ENCODE data around the gene STOM. TPM values are rescaled to one million over a fixed set of nuclear protein-coding genes. Genes with fewer than 3 reads are reported as not detected.
"Not testable (repeated sequence)": the region's sequence is repeated elsewhere in the genome, so short reads cannot be mapped to it uniquely, and the experiment has no call there.

Gene STOM
- total and polyA plus RNA-seq, 2 donors from 2014 or later: 165 to 229 TPM

DNA sequence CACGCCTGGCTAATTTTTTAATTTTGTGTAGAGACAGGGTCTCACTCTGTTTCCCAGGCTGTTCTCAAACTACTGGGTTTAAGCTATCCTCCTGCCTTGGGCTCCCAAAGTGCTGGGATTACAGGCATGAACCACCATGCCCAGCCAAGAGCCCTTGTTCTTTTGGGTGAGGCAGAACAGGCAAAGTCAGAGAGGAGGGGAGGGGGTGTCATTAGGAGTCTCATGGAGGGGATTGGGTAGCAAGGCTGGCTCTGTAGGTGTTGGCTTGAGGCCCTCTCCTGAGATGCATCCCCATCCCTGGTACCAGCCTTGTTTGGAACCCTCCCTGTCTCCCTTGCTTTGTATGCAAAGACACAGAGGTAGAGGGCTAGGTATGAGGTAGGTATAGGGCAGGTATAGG is 78.0 kb downstream of the STOM start:
- Histone ChIP-seq H3K4me3 (ENCODE audit: low read length in 3 of 3) (no peak overlapping the region), H3K4me1 (ENCODE audit: control insufficient read depth in 2 of 3, insufficient read depth in 2 of 3, low read depth in 1 of 3, low read length in 3 of 3) (peaks cover 5 to 45% (median 37%) of the 10 kb centered on the region in 3 donors), H3K9me3 (ENCODE audit: control insufficient read depth in 2 of 3, insufficient read depth in 1 of 3, low read length in 3 of 3) (no peaks in the 10 kb centered on the region), H3K36me3 (ENCODE audit: control insufficient read depth in 2 of 3, insufficient read depth in 3 of 3, low read length in 3 of 3) (no peaks in the 10 kb centered on the region), H3K27me3 (ENCODE audit: control insufficient read depth, insufficient read depth, low read length) (no peaks in the 10 kb centered on the region), H3K27ac (ENCODE audit: low read depth in 2 of 2, low read length in 2 of 2) (no peak overlapping the region), H3K9ac (ENCODE audit: low read length in 3 of 3) (no peak overlapping the region)
- no peak for FAIRE-seq
- DNase-seq: no peak
- intact Hi-C loops (cut with DNase I): no loop called here
- TF ChIP-seq, protein P1, sequence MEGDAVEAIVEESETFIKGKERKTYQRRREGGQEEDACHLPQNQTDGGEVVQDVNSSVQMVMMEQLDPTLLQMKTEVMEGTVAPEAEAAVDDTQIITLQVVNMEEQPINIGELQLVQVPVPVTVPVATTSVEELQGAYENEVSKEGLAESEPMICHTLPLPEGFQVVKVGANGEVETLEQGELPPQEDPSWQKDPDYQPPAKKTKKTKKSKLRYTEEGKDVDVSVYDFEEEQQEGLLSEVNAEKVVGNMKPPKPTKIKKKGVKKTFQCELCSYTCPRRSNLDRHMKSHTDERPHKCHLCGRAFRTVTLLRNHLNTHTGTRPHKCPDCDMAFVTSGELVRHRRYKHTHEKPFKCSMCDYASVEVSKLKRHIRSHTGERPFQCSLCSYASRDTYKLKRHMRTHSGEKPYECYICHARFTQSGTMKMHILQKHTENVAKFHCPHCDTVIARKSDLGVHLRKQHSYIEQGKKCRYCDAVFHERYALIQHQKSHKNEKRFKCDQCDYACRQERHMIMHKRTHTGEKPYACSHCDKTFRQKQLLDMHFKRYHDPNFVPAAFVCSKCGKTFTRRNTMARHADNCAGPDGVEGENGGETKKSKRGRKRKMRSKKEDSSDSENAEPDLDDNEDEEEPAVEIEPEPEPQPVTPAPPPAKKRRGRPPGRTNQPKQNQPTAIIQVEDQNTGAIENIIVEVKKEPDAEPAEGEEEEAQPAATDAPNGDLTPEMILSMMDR (IDR thresholded peaks at IDR 0.05; ENCODE audit: borderline replicate concordance, extremely low read depth, insufficient read depth): no peak

DNA sequence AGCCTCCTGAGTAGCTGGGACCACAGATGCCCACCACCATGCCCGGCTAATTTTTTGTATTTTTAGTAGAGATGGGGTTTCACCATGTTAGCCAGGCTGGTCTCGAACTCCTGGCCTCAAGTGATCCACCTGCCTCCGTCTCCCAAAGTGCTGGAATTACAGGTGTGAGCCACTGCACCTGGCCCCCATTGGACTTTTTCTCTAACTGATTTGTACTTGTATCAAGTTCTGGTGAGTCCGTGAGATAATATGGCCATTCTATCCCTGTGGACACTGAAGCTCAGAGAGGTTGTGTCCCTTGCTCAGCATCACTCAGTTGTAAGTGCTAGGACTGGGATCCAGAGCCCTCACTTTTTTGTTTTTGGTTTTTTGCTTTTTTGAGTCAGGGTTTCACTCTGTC is 78.5 kb downstream of the STOM start:
- H3K9ac ChIP-seq (ENCODE audit: low read length in 3 of 3); FAIRE-seq; H3K27me3 ChIP-seq (ENCODE audit: control insufficient read depth, insufficient read depth, low read length); H3K36me3 ChIP-seq (ENCODE audit: control insufficient read depth in 2 of 3, insufficient read depth in 3 of 3, low read length in 3 of 3); H3K27ac ChIP-seq (ENCODE audit: low read depth in 2 of 2, low read length in 2 of 2); H3K4me3 ChIP-seq (ENCODE audit: low read length in 3 of 3); intact Hi-C loops (cut with DNase I); DNase-seq; H3K9me3 ChIP-seq (ENCODE audit: control insufficient read depth in 2 of 3, insufficient read depth in 1 of 3, low read length in 3 of 3): not testable (repeated sequence)
- peaks cover 5 to 48% (median 39%) of the 10 kb centered on the region in 3 donors for H3K4me1 ChIP-seq (ENCODE audit: control insufficient read depth in 2 of 3, insufficient read depth in 2 of 3, low read depth in 1 of 3, low read length in 3 of 3)

DNA sequence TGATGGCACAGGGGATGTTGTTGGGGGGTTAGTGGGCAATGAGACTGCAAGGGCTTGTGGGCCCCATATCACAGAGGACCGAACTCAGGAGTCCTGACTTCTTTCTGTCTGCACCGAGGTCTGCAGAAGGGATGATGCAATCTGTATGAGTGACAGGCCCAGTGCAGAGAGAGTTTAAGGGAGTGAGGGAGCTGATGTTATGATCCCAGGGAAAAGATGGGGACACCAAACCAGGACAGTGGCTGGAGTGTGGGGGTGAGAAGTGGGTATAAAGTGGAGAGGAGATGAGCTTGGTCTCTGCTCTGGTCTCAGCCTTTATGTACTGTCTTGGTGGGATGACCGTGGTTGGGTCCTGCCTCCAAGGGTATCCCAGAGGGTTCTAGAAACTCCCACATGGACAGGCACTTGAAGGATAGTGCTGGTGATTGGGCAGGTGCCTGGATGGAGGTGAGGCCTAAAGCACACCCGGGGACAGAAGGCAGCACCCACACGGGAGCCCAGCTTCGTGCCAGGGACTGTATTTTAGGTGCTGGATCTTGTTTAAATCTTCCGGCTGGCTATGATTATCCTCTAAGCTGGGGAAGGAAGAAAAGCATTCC is 80.2 kb downstream of the STOM start:
- DNase-seq: peak in 2 of 5 donors; percentile 6 to 61
- H3K4me3 ChIP-seq (ENCODE audit: low read length in 3 of 3): no peak overlapping the region
- peaks cover 5 to 51% (median 38%) of the 10 kb centered on the region in 3 donors for H3K4me1 ChIP-seq (ENCODE audit: control insufficient read depth in 2 of 3, insufficient read depth in 2 of 3, low read depth in 1 of 3, low read length in 3 of 3)
- no peaks in the 10 kb centered on the region for H3K9me3 ChIP-seq (ENCODE audit: control insufficient read depth in 2 of 3, insufficient read depth in 1 of 3, low read length in 3 of 3)
- peak overlapping the region in 1 of 3 donors; percentile 17 for H3K9ac ChIP-seq (ENCODE audit: low read length in 3 of 3)
- no peak for FAIRE-seq
- TF ChIP-seq, protein P1 (IDR thresholded peaks at IDR 0.05; ENCODE audit: borderline replicate concordance, extremely low read depth, insufficient read depth): no peak
- no peaks in the 10 kb centered on the region for H3K27me3 ChIP-seq (ENCODE audit: control insufficient read depth, insufficient read depth, low read length)
- H3K27ac ChIP-seq (ENCODE audit: low read depth in 2 of 2, low read length in 2 of 2): peak overlapping the region; percentile 86 to 88
- intact Hi-C loops (cut with DNase I): no loop called here
- no peaks in the 10 kb centered on the region for H3K36me3 ChIP-seq (ENCODE audit: control insufficient read depth in 2 of 3, insufficient read depth in 3 of 3, low read length in 3 of 3)

DNA sequence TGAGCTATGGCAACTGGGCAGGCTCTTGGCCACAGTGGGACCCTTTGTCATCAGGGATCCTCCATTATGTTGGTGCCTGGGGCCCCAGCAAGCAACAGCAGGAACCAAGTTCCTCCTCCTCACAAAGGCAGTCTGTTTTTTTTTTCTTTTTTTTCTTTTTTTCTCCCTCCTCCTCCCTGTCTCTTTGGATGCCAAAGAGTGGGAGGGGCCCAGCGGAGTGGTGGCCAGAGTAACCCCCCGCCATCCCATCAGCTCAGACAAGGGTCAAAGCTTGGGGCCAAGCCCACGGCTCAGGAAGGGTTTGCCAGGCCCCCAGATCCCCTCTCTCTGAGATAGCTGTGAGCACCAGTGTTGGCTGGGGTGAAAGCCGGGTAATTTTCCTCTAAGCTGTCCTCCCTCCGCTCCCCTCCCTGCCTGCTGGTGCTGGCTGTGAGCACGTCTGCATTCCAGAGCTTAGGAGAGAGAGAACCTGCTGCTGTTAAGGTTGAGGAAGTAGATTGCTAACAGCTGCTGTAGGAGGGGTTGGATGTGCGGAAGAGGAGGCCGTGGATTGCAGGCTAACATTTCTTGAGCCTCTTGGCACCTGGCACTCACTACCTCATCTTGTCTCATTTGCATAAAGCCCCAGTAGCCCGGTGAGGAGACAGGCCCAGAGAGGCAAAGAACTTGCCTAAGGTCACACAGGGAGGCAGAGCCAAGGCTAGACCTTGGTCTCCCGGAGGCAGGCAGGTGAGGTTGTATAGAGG is 80.9 kb downstream of the STOM start:
- TF ChIP-seq, protein P1 (IDR thresholded peaks at IDR 0.05; ENCODE audit: borderline replicate concordance, extremely low read depth, insufficient read depth): no peak
- no peaks in the 10 kb centered on the region for H3K27me3 ChIP-seq (ENCODE audit: control insufficient read depth, insufficient read depth, low read length)
- H3K36me3 ChIP-seq (ENCODE audit: control insufficient read depth in 2 of 3, insufficient read depth in 3 of 3, low read length in 3 of 3): no peaks in the 10 kb centered on the region
- peak overlapping the region in 1 of 3 donors; percentile 31 for H3K9ac ChIP-seq (ENCODE audit: low read length in 3 of 3)
- intact Hi-C loops (cut with DNase I): no loop called here
- H3K27ac ChIP-seq (ENCODE audit: low read depth in 2 of 2, low read length in 2 of 2): peak overlapping the region; percentile 86 to 88
- DNase-seq (peak; percentile 86 to 93 (median 87)), FAIRE-seq (no peak)
- peaks cover 5 to 51% (median 40%) of the 10 kb centered on the region in 3 donors for H3K4me1 ChIP-seq (ENCODE audit: control insufficient read depth in 2 of 3, insufficient read depth in 2 of 3, low read depth in 1 of 3, low read length in 3 of 3)
- H3K9me3 ChIP-seq (ENCODE audit: control insufficient read depth in 2 of 3, insufficient read depth in 1 of 3, low read length in 3 of 3): no peaks in the 10 kb centered on the region
- no peak overlapping the region for H3K4me3 ChIP-seq (ENCODE audit: low read length in 3 of 3)
